RWPE2 (cell line): ENCODE data around the gene ARID3B.

Experiments used
- ATAC-seq: fragments of 200-7000 bp; cut with Tn5 transposase; 3 replicates; pipeline ENCODE4 v1.9.1; 2021; ENCODE audit warnings: low read depth
- DNase-seq: peaks from one replicate; pipeline ENCODE4 v3.0.0-alpha.2; 2020; ENCODE audit warnings: low spot score
- H3K27ac ChIP-seq: fragments of 450-650 bp; 2 replicates; pipeline ENCODE4 v1.5.1; 2017; ENCODE audit warnings: mild to moderate bottlenecking; ENCODE audit not compliant: poor library complexity, severe bottlenecking
- H3K27me3 ChIP-seq: fragments of 250-450 bp; sonication (Bioruptor Pico); 2 replicates; pipeline ENCODE4 v1.5.1; 2021; ENCODE audit warnings: mild to moderate bottlenecking, moderate library complexity; ENCODE audit not compliant: insufficient read depth, poor library complexity, severe bottlenecking
- H3K36me3 ChIP-seq: fragments of 250-450 bp; sonication (Bioruptor Pico); 2 replicates; pipeline ENCODE4 v1.5.1; 2020; ENCODE audit warnings: low read depth, mild to moderate bottlenecking, moderate library complexity
- H3K4me1 ChIP-seq: fragments of 250-450 bp; sonication (Bioruptor Pico); 2 replicates; pipeline ENCODE4 v1.5.1; 2021; ENCODE audit warnings: mild to moderate bottlenecking, moderate library complexity; ENCODE audit not compliant: insufficient read depth, poor library complexity, severe bottlenecking
- H3K4me3 ChIP-seq: fragments of 250-450 bp; sonication (Bioruptor Pico); 2 replicates; pipeline ENCODE4 v1.5.1; 2021; ENCODE audit warnings: mild to moderate bottlenecking, moderate library complexity; ENCODE audit not compliant: severe bottlenecking
- H3K9me3 ChIP-seq: fragments of 250-450 bp; sonication (Bioruptor Pico); 2 replicates; pipeline ENCODE4 v1.5.1; 2021; ENCODE audit warnings: mild to moderate bottlenecking, moderate library complexity; ENCODE audit not compliant: severe bottlenecking
- TF ChIP-seq, protein P1 (sequence below): fragments of 450-650 bp; IDR thresholded peaks from one replicate; pipeline ENCODE4 v1.5.1; 2017; ENCODE audit warnings: mild to moderate bottlenecking, moderate library complexity; ENCODE audit not compliant: poor library complexity, severe bottlenecking

ARID3B gene

DNA sequence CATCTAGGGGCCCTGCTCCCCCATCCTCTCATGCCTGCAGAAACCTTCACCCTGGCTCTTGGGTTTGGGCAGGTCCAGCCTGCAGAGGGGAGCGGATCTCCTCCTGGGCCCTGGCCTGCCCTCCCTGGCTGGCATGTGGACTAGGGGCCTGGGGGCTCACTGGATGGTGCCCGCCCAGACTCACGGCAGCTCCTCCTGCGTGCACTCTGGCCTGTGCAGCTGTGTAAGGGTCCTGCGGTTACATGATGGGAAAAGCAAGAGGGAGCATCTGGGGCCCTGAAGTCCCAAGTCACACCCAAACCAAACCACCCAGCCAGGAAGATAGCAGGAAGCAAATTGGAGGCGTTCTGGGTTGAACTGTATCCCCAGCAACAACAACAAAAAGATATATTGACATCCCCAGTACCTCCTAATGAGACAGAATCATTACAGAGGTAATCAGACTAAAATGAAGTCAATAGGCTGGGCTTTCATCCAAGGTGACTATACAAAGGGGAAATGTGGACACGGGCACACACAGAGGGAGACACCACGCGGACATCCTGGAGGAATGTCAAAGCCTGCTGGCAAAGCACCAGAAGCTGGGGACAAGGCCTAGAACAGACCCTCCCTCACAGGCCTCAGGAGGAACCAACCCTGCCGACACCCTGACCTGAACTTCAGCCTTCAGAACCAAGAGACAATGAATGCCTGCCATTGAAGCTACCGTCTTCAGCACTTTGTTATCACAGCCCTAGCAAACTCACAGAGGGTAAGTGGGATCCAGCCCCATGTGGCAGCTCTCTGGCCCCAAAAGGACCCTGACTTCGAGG is 64.2 kb downstream of the ARID3B start:
- no peaks in the 10 kb centered on the region for H3K36me3 ChIP-seq
- H3K27ac ChIP-seq, result no peak overlapping the region
- no peaks in the 10 kb centered on the region for H3K9me3 ChIP-seq
- H3K4me3 ChIP-seq, result no peak overlapping the region
- TF ChIP-seq, protein P1, sequence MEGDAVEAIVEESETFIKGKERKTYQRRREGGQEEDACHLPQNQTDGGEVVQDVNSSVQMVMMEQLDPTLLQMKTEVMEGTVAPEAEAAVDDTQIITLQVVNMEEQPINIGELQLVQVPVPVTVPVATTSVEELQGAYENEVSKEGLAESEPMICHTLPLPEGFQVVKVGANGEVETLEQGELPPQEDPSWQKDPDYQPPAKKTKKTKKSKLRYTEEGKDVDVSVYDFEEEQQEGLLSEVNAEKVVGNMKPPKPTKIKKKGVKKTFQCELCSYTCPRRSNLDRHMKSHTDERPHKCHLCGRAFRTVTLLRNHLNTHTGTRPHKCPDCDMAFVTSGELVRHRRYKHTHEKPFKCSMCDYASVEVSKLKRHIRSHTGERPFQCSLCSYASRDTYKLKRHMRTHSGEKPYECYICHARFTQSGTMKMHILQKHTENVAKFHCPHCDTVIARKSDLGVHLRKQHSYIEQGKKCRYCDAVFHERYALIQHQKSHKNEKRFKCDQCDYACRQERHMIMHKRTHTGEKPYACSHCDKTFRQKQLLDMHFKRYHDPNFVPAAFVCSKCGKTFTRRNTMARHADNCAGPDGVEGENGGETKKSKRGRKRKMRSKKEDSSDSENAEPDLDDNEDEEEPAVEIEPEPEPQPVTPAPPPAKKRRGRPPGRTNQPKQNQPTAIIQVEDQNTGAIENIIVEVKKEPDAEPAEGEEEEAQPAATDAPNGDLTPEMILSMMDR, result no peak
- no peaks in the 10 kb centered on the region for H3K27me3 ChIP-seq
- ATAC-seq (no peak), DNase-seq (no peak)
- H3K4me1 ChIP-seq, result no peaks in the 10 kb centered on the region

- Histone ChIP-seq H3K4me3 (no peak overlapping the region), H3K4me1 (no peaks in the 10 kb centered on the region), H3K27me3 (no peaks in the 10 kb centered on the region), H3K9me3 (no peaks in the 10 kb centered on the region), H3K27ac (no peak overlapping the region), H3K36me3 (no peaks in the 10 kb centered on the region)
- ATAC-seq (no peak), DNase-seq (no peak)
- TF ChIP-seq, protein P1, result no peak
Measured at GRCh38 chr15:74605795-74606150, 64.8 kb downstream of the ARID3B start.

GRCh38 chr15:74608786-74609185 is 67.8 kb downstream of the ARID3B start:
- Histone ChIP-seq H3K4me1 (no peaks in the 10 kb centered on the region), H3K27me3 (no peaks in the 10 kb centered on the region), H3K36me3 (no peaks in the 10 kb centered on the region), H3K4me3 (no peak overlapping the region), H3K9me3 (no peaks in the 10 kb centered on the region), H3K27ac (no peak overlapping the region)
- TF ChIP-seq, protein P1, result no peak
- no peak for ATAC-seq
- DNase-seq, result no peak

DNA sequence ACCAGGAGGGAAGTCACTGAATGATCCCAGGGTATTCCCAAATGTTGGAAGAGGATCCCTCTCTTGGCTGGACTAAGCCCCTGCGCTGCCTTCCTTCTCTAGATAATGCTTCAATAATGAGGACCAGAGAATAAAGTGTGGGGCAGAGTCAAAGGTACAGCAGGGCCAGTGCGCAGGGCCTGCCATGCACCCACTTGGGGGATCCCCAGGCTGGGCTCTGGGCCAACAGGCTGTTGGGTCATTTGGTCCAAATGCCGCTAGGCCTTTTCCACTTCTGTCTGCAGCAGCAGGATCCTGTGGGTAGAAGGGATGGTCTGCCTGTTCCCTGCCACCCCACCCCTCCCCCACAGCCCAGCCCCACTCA is 68.9 kb downstream of the ARID3B start:
- ATAC-seq (no peak), DNase-seq (no peak)
- H3K27ac ChIP-seq, result no peak overlapping the region
- H3K4me3 ChIP-seq, result no peak overlapping the region
- H3K36me3 ChIP-seq, result no peaks in the 10 kb centered on the region
- no peaks in the 10 kb centered on the region for H3K4me1 ChIP-seq
- TF ChIP-seq, protein P1, result no peak
- no peaks in the 10 kb centered on the region for H3K27me3 ChIP-seq
- H3K9me3 ChIP-seq, result no peaks in the 10 kb centered on the region

- Histone ChIP-seq H3K4me3 (no peak overlapping the region), H3K27ac (no peak overlapping the region), H3K9me3 (no peaks in the 10 kb centered on the region), H3K4me1 (no peaks in the 10 kb centered on the region), H3K27me3 (no peaks in the 10 kb centered on the region), H3K36me3 (no peaks in the 10 kb centered on the region)
- no peak for ATAC-seq
- TF ChIP-seq, protein P1, result no peak
- DNase-seq, result no peak
Measured at GRCh38 chr15:74610302-74610951, 69.4 kb downstream of the ARID3B start.
